Glomerular visceral epithelial cell (primary cell): ENCODE results near the gene PNPLA3.

Source experiments
- DNase-seq: peaks from one replicate; pipeline ENCODE4 v3.0.0-alpha.2; 2016; ENCODE audit errors: extremely low spot score

The PNPLA3 gene

DNA sequence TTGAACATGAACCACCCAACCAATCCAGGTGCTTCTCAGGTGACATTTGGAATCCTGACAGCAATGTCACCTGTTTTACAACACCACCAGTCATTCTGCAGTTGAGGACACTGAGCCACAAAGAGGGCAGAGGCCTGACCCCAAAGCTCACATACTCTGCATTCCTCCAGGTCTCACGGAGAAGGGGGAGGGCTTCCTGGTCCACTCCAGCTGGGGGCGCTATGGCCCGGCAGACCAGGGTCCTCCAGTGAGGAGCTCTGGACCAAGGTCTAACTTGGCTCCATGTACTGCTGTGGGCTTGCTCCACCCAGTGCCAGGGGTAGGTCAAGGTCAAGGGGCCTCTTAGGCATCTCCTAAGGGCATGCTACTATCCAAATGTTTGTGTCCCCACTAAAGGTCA lies 1.5 kb upstream of the PNPLA3 start:
- DNase-seq, result no peak

DNA sequence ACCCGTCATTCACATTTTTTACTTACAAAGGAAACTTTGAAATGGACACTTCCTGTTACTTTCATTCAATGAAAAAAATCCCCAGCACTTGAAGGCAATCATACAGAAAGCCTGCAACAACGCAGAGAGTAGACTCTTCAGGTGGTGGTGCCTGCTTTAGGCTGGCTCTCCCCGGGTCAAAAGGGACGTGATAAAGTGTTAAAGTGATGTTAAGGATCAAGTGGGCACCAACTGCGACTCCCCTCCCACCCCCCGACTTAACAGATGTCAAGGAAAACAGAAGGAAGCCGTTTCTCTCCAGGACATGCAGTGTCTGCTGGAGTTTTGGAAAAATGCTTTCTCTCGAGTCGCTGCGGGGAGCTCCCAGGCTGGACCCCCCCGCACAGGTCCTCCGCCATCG lies 414 bp upstream of the PNPLA3 start:
- DNase-seq, result no peak

DNA sequence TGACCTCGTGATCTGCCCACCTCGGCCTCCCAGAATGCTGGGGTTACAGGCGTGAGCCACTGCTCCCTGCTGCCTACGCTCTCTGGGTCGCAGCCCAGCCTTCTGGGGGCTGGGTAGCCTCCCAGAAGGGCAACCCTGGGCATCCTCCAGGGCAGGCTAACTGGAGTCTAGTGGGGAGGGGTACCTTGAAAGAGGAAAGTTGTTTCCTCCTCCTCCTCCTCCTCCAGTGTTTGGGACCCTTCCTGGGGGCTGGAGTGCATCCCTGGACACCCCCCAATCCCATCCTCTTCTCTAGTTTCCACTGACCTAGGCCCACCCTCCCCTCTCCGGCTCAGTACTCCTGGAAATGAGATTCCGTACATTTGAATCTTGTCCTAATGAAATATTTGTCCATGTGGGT lies 1.3 kb downstream of the PNPLA3 start:
- no peak for DNase-seq

DNA sequence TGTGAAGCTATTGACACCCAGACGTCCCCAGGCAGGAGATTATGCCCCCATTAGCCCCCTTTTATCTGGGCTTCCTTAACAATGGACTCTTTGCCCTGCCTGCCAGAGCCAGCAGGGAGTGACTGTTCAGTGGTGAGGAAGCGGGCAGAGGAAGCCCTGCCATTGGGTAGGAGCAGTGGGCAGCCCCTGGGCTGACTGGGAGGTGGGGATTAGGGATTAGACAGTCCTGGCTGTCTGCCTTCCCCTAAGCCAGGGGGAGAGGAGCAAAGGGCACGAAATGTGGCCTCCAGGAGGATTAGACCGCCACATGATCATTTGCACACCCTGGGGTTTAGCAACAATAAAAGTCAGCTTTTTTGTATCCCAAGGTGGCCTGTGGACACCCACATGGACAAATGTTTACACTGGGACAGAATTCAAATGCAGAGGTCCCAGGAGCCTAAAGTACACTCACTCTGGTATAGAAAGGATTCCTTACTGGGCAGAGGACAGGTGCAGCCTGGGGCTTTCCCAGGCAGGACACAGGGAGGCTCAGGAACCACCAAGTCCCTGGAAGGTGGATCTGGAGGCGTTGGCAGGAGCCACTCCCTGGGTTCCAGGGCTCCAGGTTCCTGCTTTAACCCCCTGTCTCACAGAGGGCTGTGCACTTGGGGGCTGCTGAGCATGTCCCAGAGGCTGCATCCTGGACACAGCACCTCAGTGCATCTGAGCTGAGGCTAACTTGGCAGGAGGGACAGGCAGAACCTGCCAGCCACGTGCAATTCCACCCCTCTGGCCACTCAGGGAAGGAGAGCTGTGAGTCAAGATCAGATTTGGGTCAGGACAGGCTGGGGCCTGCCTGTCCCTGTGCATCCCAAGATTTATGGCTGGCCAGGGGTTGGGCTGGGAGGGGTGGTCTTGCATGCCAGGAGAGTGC lies 2.1 kb downstream of the PNPLA3 start:
- DNase-seq, result peak; percentile 38

DNA sequence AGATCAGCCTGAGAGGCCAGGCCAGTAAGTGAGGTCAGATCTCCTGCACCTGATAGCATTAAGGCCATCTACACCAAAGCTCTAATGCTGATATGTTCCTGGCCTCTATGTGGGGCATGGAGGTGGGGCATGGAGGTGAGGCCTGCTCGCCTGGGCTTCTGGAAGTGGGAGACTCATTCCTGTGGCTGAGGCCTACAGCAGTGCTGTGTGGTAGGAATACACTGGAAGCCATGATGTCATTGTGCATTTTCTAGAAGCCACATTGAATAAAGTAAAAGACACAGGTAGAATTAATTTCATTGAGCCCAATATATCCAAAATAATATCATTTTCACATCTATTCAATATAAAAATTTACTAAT lies 2.7 kb downstream of the PNPLA3 start:
- DNase-seq, result peak; percentile 37

DNA sequence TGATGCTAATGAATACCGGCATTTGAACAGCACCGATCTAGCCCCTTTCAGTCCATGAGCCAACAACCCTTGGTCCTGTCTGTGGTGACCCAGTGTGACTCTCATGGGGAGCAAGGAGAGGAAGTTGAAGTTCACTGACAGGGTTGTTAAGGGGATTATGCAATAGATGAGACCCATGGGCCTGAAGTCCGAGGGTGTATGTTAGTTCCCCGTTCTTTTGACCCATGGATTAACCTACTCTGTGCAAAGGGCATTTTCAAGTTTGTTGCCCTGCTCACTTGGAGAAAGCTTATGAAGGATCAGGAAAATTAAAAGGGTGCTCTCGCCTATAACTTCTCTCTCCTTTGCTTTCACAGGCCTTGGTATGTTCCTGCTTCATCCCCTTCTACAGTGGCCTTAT lies 4.9 kb downstream of the PNPLA3 start:
- DNase-seq, result no peak

DNA sequence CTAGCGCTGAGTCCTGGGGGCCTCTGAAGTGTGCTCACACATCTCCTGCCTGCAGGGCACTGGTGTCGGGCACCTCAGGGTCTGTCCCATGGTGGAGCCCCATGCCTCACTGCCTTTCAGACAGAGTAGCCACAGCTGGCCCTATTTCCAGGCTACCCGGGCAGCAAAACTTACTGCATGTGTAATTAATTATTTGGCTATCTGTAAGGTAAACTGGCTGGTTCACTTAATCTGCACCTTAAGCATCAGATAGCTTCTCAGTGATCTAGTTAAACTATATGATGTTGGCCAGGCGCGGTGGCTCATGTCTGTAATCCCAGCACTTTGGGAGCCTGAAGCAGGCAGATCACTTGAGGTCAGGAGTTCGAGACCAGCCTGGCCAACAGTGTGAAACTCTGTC lies 5.3 kb downstream of the PNPLA3 start:
- no peak for DNase-seq

DNA sequence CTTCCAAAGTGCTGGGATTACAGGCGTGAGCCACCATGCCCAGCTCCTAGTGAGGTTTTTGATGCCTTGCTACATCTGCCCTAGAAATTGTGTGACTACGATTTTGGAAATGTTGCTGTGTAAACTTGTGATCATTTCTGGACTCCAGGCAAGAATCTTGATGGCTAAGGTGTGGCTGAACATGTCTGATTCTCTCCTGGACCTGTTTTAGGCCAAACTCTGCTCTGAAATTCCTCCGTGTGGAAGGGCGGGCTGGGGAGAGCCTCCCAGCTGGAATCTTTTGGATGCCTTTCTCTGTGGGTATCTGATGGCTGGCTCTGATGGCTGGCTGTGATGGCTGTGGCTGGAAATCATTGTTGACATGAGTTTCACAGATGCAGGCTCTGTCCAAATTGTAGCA lies 8.2 kb downstream of the PNPLA3 start:
- no peak for DNase-seq

DNA sequence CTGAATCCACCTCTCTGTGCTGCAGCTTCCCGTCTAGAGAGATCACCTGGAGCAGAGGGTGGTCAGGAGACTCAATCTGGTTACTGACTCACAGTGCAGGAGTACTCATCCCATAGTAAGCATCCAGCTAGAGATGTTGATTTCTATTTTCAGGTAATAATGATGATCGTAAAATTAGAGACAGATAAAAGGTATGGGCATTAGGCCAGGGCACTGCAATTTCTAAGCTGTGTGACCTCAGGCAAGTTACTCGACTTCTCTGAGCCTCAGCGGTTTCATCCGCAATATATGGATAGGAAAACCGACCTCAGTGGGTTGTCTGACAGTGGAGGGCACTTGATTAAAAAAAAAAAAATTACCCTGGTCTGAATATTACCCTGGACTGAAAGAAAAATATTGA lies 17.8 kb downstream of the PNPLA3 start:
- DNase-seq, result no peak

DNA sequence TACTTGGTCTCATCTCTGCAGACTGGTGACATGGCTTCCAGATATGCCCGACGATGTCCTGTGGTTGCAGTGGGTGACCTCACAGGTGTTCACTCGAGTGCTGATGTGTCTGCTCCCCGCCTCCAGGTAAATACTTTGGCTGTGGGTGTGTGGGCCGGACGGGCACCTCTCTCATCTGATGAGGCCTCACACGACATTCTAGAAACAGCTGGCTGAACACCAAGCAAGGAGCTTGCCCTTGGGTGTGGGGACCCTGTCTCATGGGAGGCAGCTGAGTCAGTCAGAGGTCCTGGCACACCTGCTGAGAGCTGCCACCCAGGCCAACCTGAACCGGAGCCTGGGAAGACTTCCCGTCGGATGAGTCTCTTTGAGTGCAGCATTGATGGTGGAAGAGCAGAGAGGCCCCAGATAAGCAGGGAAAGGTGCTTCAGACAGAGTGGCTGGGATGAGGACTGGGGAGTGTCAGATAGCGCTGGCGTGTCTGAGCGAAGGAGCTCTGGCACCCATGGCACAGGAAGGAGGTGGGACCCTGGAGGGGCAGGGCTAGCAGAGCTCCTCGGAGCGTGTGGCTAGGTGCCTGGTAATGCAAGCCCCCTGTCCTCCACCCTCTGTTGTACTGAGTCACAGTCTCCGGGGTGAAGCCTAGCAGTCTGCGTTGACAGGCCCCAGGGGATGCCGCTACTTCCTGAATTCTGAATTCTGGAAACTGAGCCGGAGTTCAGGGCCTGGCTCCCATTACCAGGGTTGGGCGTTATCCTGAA lies 21.2 kb downstream of the PNPLA3 start:
- DNase-seq, result no peak

DNA sequence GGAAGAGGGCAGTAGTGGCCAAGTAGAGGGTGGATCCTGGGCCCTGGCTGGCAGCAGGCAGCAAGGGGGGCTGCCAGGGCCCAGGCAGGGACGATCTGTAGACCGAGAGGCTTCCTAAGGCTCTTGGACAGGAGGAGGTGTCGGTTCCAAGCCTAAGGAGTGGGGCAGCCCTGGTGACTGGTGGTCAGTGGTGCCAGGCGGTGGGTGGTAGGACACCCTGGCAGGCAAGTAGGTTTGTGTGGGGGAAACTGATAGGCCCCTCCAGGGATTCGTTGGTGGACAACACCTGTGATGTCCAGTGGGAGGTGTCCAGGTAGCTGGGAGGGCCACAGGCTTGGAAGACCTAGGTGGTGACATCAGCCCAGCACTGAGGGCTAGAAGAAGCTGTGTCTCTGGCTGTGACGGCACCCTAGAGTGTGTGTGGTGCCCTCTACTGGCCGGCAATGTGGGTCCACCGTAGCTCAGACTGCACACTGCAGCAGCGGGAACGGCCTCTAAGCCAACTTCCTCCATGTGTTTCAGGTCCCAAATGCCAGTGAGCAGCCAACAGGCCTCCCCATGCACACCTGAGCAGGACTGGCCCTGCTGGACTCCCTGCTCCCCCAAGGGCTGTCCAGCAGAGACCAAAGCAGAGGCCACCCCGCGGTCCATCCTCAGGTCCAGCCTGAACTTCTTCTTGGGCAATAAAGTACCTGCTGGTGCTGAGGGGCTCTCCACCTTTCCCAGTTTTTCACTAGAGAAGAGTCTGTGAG lies 22.2 kb downstream of the PNPLA3 start:
- peak; percentile 46 for DNase-seq

DNA sequence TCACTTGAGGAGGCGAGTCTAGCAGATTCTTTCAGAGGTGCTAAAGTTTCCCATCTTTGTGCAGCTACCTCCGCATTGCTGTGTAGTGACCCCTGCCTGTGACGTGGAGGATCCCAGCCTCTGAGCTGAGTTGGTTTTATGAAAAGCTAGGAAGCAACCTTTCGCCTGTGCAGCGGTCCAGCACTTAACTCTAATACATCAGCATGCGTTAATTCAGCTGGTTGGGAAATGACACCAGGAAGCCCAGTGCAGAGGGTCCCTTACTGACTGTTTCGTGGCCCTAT lies 22.7 kb downstream of the PNPLA3 start:
- DNase-seq, result no peak

DNA sequence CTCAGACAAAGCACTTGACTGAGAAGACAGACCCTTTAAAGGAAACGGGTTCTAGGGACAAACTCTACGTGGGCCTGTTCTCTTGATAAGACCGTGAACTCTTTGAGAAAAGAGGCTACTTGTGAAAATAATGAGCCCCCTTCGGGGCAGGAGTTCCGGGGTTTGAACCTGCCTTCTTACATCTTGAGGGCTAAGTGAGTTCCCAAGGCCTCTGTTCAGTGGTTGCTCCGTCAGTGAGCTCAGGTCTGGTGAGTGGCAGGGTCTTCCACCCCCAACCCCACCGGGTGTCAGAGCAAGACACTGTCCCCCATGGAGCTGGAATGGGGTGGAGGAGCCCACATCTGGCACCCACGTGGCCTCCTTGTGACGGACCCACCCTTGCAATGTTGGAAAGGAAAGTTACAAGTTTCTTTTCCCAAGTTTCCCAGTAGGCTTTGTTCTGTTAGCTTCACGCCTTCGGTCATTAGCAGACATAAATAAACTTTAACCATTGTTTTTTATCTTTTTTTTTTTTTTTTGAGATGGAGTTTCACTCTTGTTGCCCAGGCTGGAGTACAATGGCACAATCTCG lies 25.3 kb downstream of the PNPLA3 start:
- no peak for DNase-seq

DNA sequence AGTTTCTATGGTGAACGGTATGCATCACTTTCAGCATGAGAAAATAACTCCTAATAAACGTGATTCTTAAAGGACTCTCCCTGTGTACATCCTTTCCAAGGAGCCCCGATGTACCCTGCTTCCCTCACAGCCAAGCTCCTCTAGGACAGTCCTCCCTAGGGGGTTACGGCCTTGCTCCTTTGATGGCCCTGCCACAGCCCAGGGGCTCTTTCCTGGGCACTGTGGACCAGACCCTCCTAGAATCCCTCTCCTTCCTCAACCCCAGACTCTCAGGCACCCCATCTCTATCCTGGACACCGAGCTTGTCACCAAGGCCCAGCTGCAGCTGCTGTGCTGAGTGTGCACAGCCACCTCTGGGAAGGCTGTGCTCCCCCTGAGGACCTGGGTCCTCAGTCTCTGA lies 27.8 kb downstream of the PNPLA3 start:
- no peak for DNase-seq

DNA sequence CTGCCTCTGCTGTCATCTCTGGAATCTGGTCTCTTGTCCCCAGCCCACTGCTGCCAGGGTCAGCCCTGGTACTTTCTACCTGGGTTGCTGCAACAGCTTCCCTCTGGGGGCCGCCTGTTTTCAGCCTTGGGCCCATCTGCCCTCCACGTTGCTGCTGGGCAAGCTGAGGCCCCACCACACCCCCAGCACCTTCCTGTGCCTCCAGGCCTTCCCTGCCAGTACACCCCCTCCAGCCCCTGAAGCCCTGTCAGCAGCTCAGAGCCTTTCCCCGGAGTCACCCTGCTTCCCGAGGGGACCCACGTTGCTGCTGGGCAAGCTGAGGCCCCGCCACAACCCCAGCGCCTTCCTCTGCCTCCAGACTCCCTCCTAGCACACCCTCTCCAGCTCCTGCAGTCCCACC lies 28.4 kb downstream of the PNPLA3 start:
- no peak for DNase-seq

DNA sequence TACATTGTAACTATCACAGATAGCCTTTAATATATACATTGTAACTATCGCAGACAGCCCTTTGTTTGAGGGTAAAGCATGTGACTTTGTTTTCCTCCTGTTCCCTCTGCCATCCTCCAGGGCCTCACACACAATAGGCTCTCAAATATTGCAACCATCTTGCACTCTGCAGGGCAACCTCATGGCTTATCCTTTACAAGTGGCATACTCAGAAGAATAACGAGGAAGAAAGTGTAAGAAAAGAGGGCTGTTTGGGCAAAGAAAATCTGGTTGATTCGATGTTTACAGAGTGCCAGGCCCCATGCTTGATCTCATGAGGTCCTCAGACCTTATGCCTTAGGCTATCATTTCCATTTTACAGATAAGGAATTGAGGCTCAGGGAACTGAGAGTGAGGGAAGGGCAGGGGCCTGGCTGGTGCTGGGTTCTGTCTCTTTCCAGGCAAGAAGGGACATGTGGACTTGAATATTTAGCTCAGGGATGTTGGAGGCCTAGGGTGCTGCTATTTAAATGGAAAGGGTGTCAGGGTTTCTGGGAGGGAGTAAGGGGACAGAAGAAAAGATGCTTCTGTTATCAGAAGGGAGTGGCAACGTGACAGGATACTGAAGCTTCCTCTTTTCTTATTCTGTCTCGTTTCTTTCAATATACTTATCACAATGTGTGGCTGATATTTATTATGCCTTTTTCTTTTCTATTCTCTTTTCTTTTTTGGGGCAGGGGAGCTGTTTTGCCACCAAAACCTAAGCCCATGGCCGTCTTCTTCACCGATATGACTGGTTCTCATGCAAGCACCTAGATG lies 30.6 kb downstream of the PNPLA3 start:
- no peak for DNase-seq

DNA sequence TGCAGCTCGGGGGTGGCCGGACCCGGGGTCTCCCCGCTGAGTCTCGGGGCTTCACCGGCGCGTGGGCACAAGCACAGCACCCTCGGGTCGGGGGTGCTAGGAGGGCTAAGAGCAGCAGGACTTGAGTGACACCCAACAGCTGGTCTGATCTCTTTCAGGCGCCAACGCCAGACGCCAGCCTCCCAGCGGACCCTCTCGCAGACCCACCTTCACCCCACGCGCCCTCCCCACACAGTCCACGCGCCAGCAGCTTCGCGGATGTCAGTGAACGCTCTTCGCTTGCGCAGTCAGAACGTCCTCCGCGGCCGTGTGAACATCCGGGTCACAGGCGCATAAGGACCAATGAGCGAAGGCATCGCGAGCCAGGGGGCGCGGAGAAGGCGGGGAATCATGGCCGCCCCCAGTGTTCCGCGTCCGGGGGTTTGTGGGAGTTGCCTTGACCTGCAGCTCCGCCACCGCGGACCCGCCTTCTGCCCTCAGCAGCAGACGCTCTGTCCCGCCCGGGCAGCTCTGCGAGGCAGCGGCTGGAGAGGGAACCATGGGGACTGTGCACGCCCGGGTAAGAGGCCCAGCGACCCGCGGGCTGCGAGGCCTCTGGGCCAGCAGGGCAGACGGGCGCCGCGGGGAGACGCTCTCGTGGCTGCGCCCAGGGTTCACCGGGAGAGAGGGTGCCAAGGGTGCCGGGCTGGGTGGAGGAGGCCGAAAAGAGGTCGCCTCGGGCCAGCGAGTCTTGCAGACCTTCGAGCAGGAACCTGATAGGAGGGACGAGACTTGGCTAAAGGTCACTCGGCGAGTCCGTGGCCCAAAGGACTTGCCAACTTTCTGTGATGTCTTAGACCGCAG lies 31.7 kb downstream of the PNPLA3 start, which contains the start of gene SAMM50:
Gene SAMM50 (plus strand): TSS at position 403 of the 843 bp plus-strand sequence. CDS start 136 bp downstream, at position 539.
- DNase-seq, result peak; percentile 86

DNA sequence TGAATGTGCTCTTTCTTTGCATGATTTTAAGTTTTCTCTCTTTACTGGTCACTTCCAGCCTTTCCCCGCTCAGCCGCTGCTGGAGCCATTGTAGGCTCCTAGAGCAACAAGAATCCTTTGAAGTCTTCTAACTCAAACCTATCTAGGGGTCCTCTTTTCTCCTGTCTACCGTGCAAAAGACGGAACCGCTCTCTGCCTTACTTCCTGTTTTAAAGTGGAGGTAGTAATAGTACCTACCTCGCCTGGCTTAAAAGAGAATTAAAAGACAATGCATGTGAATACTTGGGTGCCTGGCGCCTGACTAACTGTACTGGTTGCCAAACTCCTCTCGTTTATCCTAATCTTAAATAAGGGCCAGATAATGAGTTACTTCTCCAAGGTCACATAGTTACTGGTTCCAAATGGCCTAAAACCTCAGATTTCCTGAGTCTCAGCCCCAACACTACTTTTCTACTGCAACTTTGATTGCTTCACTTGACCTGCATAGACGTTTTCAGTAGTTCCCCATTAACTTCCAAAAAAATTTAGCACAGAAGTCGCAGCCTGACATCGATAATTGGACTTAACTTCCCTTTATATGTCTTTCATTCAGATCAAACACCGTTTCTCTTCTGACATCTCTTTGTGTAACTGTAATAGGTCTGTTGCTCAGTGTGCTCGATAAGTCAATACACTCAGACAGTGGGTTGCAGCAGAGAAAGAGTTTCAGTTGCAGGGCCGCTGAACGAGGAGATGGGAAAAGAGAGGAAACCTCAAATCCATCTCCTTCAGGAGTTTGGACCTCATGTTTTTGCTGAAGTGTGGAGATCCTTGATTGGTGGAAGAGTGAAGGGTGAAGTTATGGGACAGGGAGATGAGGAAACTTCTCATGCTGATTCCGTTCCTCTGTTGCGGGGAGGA lies 32.5 kb downstream of the PNPLA3 start:
- no peak for DNase-seq

DNA sequence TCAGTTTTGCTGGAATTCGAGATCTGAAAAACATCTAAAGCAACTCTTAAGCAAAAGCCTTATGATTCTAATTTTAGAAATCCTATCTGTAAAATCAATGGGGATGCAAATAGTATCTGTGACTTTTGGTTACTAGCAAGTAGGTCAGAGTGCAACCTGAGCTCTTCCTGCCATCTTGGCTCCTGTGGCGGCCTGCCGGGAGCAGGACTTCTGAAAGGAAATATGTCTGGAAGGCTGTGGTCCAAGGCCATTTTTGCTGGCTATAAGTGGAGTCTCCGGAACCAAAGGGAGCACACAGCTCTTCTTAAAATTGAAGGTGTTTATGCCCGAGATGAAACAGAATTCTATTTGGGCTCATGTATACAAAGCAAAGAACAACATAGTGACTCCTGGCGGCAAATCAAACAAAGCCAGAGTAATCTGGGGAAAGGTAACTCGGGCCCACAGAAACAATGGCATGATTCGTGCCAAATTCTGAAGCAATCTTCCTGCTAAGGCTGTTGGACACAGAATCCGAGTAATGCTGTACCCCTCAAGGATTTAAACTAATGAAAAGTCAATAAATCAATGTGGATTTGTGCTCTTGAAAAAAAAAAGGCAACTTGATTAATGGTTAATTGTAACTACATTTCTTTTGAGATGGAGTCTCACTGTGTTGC lies 33.3 kb downstream of the PNPLA3 start:
- no peak for DNase-seq
